AG04450 (cell line): Measurements from ENCODE around the gene RUVBL2. TPM values are rescaled to one million over a fixed set of nuclear protein-coding genes. Genes with fewer than 3 reads are reported as not detected.
A peak's percentile ranks its signal among the peaks of the same experiment; 100 is the strongest.

Source experiments
- CTCF ChIA-PET: fragments of 300-600, 350-600 bp; formaldehyde crosslinking; extraction: SDS; loops from one replicate; lab custom pipeline; 2022; ENCODE audit warnings: antibody characterized with exemption, inconsistent platforms; lab: Charles Lee
- POLR2A ChIA-PET: fragments of 350-600 bp; formaldehyde crosslinking; extraction: SDS; loops from one replicate; lab custom pipeline; 2021; ENCODE audit warnings: antibody characterized with exemption, inconsistent platforms; lab: Yijun Ruan, JAX
- DNase-seq: peaks from one replicate; pipeline ENCODE4 v3.0.0-alpha.2; 2011; ENCODE audit warnings: low read depth, low spot score
- H3K27ac ChIP-seq: one replicate; pipeline ENCODE4 v1.5.1; 2012; ENCODE audit warnings: low read depth, low read length, control low read depth
- H3K27me3 ChIP-seq: one replicate; pipeline ENCODE4 v1.6.0; 2012; ENCODE audit warnings: low read length; ENCODE audit not compliant: control insufficient read depth, insufficient read depth
- H3K4me3 ChIP-seq: 2 replicates; pipeline ENCODE4 v1.5.1; 2011; ENCODE audit warnings: mild to moderate bottlenecking, low read depth, low read length, control low read depth
- H3K9me3 ChIP-seq: 2 replicates; pipeline ENCODE4 v1.5.1; 2012; ENCODE audit warnings: low read length; ENCODE audit not compliant: control insufficient read depth, insufficient read depth
- polyA plus RNA-seq: library from polyadenylated mRNA; depleted of rRNA; stranded (reverse); fragments of >200 nt; gene quantifications from 2 replicates; pipeline ENCODE4 v1.2.3, GENCODE V29; 2011
- TF ChIP-seq, protein P1 (sequence below): IDR thresholded peaks from 2 replicates; pipeline ENCODE4 v1.5.1; 2011; ENCODE audit warnings: low read depth, low read length, control low read depth, inconsistent platforms

Gene RUVBL2
- polyA plus RNA-seq, 1 experiment, result 107 TPM

DNA sequence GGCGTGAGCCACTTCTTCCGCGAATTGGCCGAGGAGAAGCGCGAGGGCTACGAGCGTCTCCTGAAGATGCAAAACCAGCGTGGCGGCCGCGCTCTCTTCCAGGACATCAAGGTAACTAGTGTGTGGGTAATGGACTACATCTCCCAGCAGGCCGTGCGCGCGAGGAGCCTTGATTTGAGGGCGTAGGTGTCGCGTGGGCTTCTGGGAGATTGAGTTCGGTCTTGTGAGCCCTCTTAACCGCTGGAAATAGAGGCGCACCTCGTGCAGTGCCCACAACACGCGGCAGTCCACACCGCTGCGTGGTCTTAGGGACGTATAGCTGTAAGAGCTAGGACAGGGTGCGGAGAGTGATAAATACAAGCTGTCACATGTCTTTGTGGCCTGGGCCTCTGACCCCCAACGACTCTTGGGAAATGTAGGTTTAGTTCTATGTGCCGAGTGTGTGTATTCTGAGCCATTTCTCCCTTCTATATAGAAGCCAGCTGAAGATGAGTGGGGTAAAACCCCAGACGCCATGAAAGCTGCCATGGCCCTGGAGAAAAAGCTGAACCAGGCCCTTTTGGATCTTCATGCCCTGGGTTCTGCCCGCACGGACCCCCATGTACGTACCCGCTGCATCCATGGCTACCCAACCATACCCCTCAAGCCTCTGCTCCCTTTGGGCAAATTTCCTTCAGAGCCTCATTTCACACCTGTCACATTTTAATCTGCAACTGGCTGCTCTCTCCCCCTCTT, 27.7 kb upstream of the RUVBL2 start:
- POLR2A ChIA-PET, result interaction anchor here (0.9 to 5.6 kb wide), 12 partner anchors 11 to 171 kb away, joined by 3 to 83 read pairs (median 5); partner anchors contain the start of genes BAX, GYS1, NUCB1 and PPP1R15A
- DNase-seq, result no peak
- CTCF ChIA-PET, result interaction anchor here (1.0 to 1.8 kb wide), 2 partner anchors 27 to 123 kb away, joined by 4 to 7 read pairs; partner anchors contain the start of genes GYS1 and RUVBL2

DNA sequence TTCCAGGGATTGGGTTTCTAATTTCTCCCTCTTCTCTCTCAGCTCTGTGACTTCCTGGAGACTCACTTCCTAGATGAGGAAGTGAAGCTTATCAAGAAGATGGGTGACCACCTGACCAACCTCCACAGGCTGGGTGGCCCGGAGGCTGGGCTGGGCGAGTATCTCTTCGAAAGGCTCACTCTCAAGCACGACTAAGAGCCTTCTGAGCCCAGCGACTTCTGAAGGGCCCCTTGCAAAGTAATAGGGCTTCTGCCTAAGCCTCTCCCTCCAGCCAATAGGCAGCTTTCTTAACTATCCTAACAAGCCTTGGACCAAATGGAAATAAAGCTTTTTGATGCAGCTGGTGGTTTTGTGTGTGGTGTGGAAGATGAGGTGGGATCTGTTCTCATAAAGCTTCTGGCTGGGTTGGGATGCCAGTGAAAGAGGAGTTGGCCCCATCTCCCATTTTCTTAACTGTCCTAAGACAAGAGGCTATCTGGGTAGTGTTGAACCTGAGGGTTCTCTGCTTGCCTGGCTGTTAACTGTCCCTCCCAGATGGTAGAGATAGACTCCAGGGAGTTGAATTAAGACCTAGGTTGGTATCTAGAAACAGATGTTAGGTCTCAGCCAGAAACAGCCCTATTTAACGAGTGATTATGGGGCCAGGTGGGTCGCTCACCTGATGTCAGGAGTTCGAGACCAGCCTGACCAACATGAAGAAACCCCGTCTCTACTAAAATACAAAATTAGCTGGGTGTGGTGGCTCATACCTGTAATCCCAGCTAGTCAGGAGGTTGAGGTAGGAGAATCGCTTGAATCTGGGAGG, 26.9 kb upstream of the RUVBL2 start:
- Histone ChIP-seq H3K27ac (peak overlapping the region; percentile 82), H3K4me3 (peak overlapping the region; percentile 100), H3K9me3 (peaks cover 12% of the 10 kb centered on the region; the same call in 1 of the 2 replicates), H3K27me3 (no peaks in the 10 kb centered on the region)
- ChIA-PET CTCF (interaction anchor here (1.0 to 1.8 kb wide), 2 partner anchors 27 to 124 kb away, joined by 4 to 7 read pairs; partner anchors contain the start of genes GYS1 and RUVBL2), POLR2A (interaction anchor here (1.1 to 5.6 kb wide), 12 partner anchors 12 to 171 kb away, joined by 3 to 83 read pairs (median 5); partner anchors contain the start of genes BAX, GYS1, NUCB1 and PPP1R15A)
- TF ChIP-seq, protein P1, sequence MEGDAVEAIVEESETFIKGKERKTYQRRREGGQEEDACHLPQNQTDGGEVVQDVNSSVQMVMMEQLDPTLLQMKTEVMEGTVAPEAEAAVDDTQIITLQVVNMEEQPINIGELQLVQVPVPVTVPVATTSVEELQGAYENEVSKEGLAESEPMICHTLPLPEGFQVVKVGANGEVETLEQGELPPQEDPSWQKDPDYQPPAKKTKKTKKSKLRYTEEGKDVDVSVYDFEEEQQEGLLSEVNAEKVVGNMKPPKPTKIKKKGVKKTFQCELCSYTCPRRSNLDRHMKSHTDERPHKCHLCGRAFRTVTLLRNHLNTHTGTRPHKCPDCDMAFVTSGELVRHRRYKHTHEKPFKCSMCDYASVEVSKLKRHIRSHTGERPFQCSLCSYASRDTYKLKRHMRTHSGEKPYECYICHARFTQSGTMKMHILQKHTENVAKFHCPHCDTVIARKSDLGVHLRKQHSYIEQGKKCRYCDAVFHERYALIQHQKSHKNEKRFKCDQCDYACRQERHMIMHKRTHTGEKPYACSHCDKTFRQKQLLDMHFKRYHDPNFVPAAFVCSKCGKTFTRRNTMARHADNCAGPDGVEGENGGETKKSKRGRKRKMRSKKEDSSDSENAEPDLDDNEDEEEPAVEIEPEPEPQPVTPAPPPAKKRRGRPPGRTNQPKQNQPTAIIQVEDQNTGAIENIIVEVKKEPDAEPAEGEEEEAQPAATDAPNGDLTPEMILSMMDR, result no peak
- DNase-seq, result no peak

More for the DNA sequence above, 27.7 kb upstream of the RUVBL2 start:
- H3K27ac ChIP-seq, result peak overlapping the region; percentile 82
- no peaks in the 10 kb centered on the region for H3K27me3 ChIP-seq
- peaks cover 12% of the 10 kb centered on the region; the same call in 1 of the 2 replicates for H3K9me3 ChIP-seq
- TF ChIP-seq, protein P1, result no peak
- peak overlapping the region; percentile 100 for H3K4me3 ChIP-seq

DNA sequence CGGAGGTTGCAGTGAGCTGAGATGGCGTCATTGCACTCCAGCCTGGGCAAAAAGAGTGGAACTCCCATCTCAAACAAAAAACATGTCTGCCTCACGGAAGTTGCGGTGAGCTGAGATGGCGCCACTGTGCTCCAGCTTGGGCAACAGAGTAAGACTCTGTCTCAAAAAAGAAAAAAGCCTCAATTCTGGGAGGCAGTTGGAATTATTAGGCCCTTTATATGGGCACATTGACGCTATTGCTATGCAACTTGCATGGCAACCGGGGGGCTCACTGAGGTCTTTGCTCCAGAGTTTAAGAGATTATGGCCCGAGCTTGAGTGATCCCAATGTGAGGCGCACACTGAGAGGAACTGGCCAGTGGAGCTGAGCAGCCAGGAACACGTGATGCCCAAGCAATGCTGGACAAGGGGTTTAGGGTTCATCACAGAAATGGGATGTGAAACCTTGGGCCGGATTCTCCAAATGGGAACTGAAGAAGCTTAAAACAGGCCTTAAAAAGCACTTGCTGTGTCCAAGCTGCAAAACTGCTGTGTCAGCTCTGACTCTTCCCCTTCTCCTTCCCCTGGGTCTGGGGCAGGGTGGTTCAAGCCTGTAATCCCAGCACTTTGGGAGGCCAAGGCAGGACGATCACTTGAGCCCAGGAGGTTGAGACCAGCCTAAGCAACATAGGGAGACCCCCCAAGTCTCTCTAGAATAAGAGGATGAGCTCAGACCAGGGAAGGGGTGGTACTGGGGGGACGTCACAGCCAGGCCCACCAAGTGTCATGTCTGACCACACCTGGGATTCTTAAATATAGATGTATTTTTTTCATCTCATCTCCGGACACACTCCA, 26.1 kb upstream of the RUVBL2 start:
- Histone ChIP-seq H3K9me3 (peaks cover 12% of the 10 kb centered on the region; the same call in 1 of the 2 replicates), H3K27me3 (no peaks in the 10 kb centered on the region), H3K27ac (peak overlapping the region; percentile 47), H3K4me3 (peak overlapping the region; percentile 100)
- CTCF ChIA-PET, result interaction anchor here (0.6 to 1.8 kb wide), 3 partner anchors 26 to 180 kb away, joined by 3 to 7 read pairs (median 3); partner anchors contain the start of genes GYS1 and RUVBL2
- POLR2A ChIA-PET, result interaction anchor here (0.6 to 5.6 kb wide), 9 partner anchors 12 to 188 kb away, joined by 3 to 83 read pairs (median 5); partner anchors contain the start of genes GYS1, NUCB1, PPP1R15A and RUVBL2
- no peak for DNase-seq
- TF ChIP-seq, protein P1, result no peak

DNA sequence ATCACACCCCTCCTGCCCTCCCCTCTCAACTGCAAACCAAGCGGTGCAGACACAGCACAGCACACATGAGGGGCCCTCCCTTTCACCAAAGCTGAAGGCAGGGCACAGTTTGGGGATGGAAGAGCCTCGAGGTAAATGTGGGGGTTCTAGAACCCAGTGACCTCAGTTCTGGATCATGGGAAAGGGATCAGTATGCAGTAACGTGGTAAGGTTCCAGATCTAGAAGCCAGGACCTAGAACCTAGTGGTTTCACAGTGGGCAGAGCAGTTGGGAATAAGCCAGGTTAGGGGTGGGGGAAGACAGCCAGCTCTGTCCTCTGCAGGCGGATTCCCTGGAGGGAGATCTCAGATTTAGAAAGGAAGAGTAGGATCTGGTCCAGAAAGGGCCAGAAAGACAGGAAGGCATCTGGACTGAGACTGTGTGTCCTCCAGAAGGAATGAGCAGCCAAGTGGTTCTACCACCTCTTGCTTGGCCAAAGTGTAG, 25.5 kb upstream of the RUVBL2 start:
- CTCF ChIA-PET, result interaction anchor here (0.6 to 1.0 kb wide), 2 partner anchors 177 to 180 kb away, joined by 3 read pairs; no protein-coding TSS in a partner anchor
- peak overlapping the region; percentile 47 for H3K27ac ChIP-seq
- POLR2A ChIA-PET, result interaction anchor here (0.6 to 5.6 kb wide), 8 partner anchors 11 to 189 kb away, joined by 3 to 83 read pairs (median 6); partner anchors contain the start of genes GYS1, PPP1R15A and RUVBL2
- TF ChIP-seq, protein P1, result no peak
- no peak for DNase-seq
- no peak overlapping the region for H3K4me3 ChIP-seq
- no peaks in the 10 kb centered on the region for H3K27me3 ChIP-seq
- peaks cover 12% of the 10 kb centered on the region; the same call in 1 of the 2 replicates for H3K9me3 ChIP-seq
